ENCODE data around the gene TTC23.

- TF ChIP-seq EZH2 (IDR thresholded peaks at IDR 0.05; ENCODE audit: low read length) (no peak), CTCF (optimal IDR thresholded peaks at IDR 0.05 in 1 of 3, IDR thresholded peaks at IDR 0.05 in 1 of 3, conservative IDR thresholded peaks at IDR 0.05 in 1 of 3; ENCODE audit: extremely low read depth in 1 of 3, insufficient read depth in 2 of 3, low read length in 3 of 3) (no peak)
Measured at GRCh38 chr15:99139276-99139675, 110.1 kb downstream of the TTC23 start.
